ENCODE measurements around the gene DTHD1. TPM values are rescaled to one million over a fixed set of nuclear protein-coding genes. Genes with fewer than 3 reads are reported as not detected.

The DTHD1 gene
- total and polyA plus RNA-seq, 11 donors, result 0.14 to 0.83 TPM; not detected in 9

DNA sequence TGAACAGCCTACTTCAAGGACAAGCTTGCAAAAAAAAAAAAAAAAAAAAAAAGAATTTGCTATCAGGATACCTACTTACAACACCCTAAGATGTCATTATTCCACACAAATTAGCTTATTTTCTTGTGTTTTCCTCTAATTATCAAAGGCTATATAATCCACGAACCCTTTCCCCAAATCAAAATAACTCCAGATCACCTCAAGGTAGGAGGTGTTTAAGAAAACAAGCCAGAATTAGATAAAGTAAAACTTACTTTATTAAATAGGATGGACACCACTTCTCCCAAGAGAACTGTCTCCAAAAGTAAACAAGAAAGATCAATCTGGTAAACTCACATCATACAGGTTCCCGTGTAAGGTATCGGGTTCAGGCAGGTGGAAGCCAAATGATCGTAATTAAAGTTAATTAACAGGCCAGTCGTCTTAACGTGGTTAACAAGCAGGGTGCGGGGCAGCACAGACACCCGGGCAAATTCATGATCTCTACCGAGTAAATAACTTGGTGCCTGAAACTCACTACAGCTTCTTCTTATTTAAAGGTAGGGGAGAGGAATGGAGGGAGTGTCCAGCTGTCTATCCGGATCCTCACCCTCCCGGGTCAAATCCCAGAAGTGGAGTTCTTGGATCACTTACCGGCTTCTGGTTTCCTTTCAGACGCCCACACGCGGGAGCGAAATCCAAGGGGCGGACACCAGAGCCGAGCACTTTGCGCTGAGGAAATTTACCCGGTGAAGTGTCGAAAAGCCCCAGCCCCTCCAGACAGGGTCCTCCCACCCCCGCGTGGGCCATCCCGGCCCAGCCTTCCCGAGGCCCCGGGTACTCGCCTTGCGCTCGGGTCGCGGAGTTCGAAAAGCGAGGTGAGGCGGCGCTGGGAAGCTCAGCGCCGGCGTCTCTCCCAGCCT lies 37.8 kb upstream of the DTHD1 start:
- TF ChIP-seq POLR2A (IDR thresholded peaks at IDR 0.05), result no peak
- TF ChIP-seq, protein P1, sequence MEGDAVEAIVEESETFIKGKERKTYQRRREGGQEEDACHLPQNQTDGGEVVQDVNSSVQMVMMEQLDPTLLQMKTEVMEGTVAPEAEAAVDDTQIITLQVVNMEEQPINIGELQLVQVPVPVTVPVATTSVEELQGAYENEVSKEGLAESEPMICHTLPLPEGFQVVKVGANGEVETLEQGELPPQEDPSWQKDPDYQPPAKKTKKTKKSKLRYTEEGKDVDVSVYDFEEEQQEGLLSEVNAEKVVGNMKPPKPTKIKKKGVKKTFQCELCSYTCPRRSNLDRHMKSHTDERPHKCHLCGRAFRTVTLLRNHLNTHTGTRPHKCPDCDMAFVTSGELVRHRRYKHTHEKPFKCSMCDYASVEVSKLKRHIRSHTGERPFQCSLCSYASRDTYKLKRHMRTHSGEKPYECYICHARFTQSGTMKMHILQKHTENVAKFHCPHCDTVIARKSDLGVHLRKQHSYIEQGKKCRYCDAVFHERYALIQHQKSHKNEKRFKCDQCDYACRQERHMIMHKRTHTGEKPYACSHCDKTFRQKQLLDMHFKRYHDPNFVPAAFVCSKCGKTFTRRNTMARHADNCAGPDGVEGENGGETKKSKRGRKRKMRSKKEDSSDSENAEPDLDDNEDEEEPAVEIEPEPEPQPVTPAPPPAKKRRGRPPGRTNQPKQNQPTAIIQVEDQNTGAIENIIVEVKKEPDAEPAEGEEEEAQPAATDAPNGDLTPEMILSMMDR (IDR thresholded peaks at IDR 0.05), result no peak
- Histone ChIP-seq H3K27ac (peak overlapping the region; percentile 43 to 94 (median 78)), H3K4me1 (peaks cover 0 to 30% (median 2%) of the 10 kb centered on the region in 12 donors), H3K36me3 (no peaks in the 10 kb centered on the region), H3K9me3 (no peaks in the 10 kb centered on the region), H3K27me3 (peaks cover 0 to 11% (median 0%) of the 10 kb centered on the region in 9 donors), H3K4me3 (peak overlapping the region; percentile 34 to 75 (median 68))
- peak in 4 of 5 donors; percentile 57 to 70 (median 66) for DNase-seq
- intact Hi-C loops (cut with DNase I), result no loop called here
- ATAC-seq, result peak in 3 of 4 donors; percentile 76 to 83 (median 77)
- 4 to 10% (median 5%) methylated on average over 18 to 38 of the region's 38 CpGs for WGBS, 4 donors

GRCh38 chr4:36244257-36245082 lies 36.9 kb upstream of the DTHD1 start, which contains the start of gene ARAP2:
ARAP2 (minus strand) TSS chr4:36244514; CDS start chr4:36229486, 15,028 bp downstream.
- no peaks in the 10 kb centered on the region for H3K9me3 ChIP-seq
- intact Hi-C loops (cut with DNase I), result no loop called here
- peak in 3 of 4 donors; percentile 63 to 82 (median 80) for ATAC-seq
- H3K27ac ChIP-seq, result peak within 1 kb of the TSS; percentile 43 to 94 (median 78)
- H3K27me3 ChIP-seq, result peaks cover 0 to 11% (median 0%) of the 10 kb centered on the region in 9 donors
- H3K4me1 ChIP-seq, result peaks cover 0 to 27% (median 2%) of the 10 kb centered on the region in 12 donors
- H3K36me3 ChIP-seq, result no peaks in the 10 kb centered on the region
- 2 to 29% (median 5%) methylated on average over 6 to 81 of the region's 81 CpGs for WGBS, 4 donors
- H3K4me3 ChIP-seq, result peak within 1 kb of the TSS; percentile 34 to 75 (median 68)
- peak; percentile 32 to 76 (median 45) for DNase-seq
- TF ChIP-seq, protein P1 (IDR thresholded peaks at IDR 0.05), result peak in 1 of 12 donors; percentile 15
- no peak for TF ChIP-seq POLR2A (IDR thresholded peaks at IDR 0.05)

DNA sequence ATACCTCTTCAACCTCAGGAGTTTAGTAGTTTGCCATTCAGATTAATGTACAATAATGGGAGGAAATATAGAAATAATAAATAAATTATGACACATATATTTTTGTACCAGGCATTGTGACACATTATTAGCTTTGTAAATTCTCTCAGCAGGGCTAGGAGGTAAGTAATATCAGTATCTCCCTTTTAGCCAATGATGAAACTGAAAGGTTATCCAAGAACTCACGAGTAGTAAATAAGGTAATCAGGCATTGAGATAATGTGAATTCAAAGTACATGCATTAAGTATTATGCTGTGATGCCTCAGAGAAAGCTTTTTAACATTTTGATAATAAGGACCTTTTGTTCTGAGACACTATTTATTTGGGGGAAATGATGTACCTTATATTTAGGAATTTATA lies 31.8 kb upstream of the DTHD1 start:
- Histone ChIP-seq H3K4me1 (peaks cover 0 to 5% (median 0%) of the 10 kb centered on the region in 12 donors), H3K9me3 (no peaks in the 10 kb centered on the region), H3K4me3 (no peak overlapping the region), H3K36me3 (no peaks in the 10 kb centered on the region), H3K27ac (no peak overlapping the region), H3K27me3 (peaks cover 0 to 6% (median 0%) of the 10 kb centered on the region in 9 donors)
- WGBS, 4 donors, result 49 to 66% (median 64%) methylated on average over 1 of the region's 1 CpG
- intact Hi-C loops (cut with DNase I), result no loop called here
- no peak for DNase-seq
- TF ChIP-seq POLR2A (IDR thresholded peaks at IDR 0.05), result no peak
- TF ChIP-seq, protein P1 (IDR thresholded peaks at IDR 0.05), result no peak
- no peak for ATAC-seq

Measured in heart left ventricle (tissue), 16 donors.